Panc1 (cell line): ENCODE measurements around the gene RAI14. TPM values are rescaled to one million over a fixed set of nuclear protein-coding genes. Genes with fewer than 3 reads are reported as not detected.

Experiments used
- ATAC-seq: fragments of 200-7000 bp; cut with Tn5 transposase; 2 replicates; pipeline ENCODE4 v1.9.1; 2020; ENCODE audit warnings: mild to moderate bottlenecking, moderate library complexity
- BruUV-seq: library from RNA; stranded (reverse); fragments of 400-500 nt; replicated peaks from 2 replicates; lab custom pipeline; 2021; lab: Mats Ljungman, UMichigan
- CTCF ChIA-PET: fragments of 300-600 bp; sonication (Branson Sonifier 250); formaldehyde crosslinking; loops from one replicate; lab custom pipeline; 2022; ENCODE audit warnings: antibody characterized with exemption; lab: Charles Lee
- POLR2A ChIA-PET: fragments of 300-600 bp; sonication (Branson Sonifier 250); formaldehyde crosslinking; loops from one replicate; lab custom pipeline; 2022; ENCODE audit warnings: antibody characterized with exemption; lab: Charles Lee
- DNase-seq: peaks from one replicate; pipeline ENCODE4 v3.0.0-alpha.2; 2010; ENCODE audit warnings: low read depth, low spot score
- H3K27ac ChIP-seq: 2 replicates; pipeline ENCODE4 v1.5.1; 2011; ENCODE audit warnings: mild to moderate bottlenecking, low read length, inconsistent platforms
- H3K27me3 ChIP-seq: fragments of 200-500 bp; sonication (Bioruptor generic); 2 replicates; pipeline ENCODE4 v1.6.0; 2014; ENCODE audit warnings: low read length, inconsistent platforms; ENCODE audit not compliant: control insufficient read depth, insufficient read depth
- H3K36me3 ChIP-seq: fragments of 200-500 bp; sonication (Bioruptor generic); 2 replicates; pipeline ENCODE4 v1.5.1; 2014; ENCODE audit warnings: inconsistent platforms, mild to moderate bottlenecking, low read length, moderate library complexity; ENCODE audit not compliant: control insufficient read depth, insufficient read depth
- H3K4me1 ChIP-seq: 2 replicates; pipeline ENCODE4 v1.5.1; 2011; ENCODE audit warnings: inconsistent platforms, mild to moderate bottlenecking, low read length, moderate library complexity; ENCODE audit not compliant: control insufficient read depth, insufficient read depth
- H3K4me3 ChIP-seq, 2 experiments: 2 replicates each; pipeline ENCODE4 v1.5.1; 2011 to 2012; ENCODE audit warnings: low read depth in 2 of 2, low read length in 2 of 2, mild to moderate bottlenecking in 2 of 2, inconsistent platforms in 1 of 2, moderate library complexity in 1 of 2
- H3K9me3 ChIP-seq: fragments of 200-500 bp; sonication (Bioruptor generic); 2 replicates; pipeline ENCODE4 v1.5.1; 2014; ENCODE audit warnings: low read depth, mild to moderate bottlenecking, inconsistent platforms, low read length, moderate library complexity; ENCODE audit not compliant: control insufficient read depth, insufficient read depth
- CTCF ChIP-seq: fragments of 450-650 bp; IDR thresholded peaks from 2 replicates; pipeline ENCODE4 v1.5.1; 2017; ENCODE audit warnings: mild to moderate bottlenecking
- POLR2AphosphoS5 ChIP-seq: IDR thresholded peaks from 2 replicates; pipeline ENCODE4 v1.6.1; 2012; ENCODE audit warnings: mild to moderate bottlenecking, low read depth, low read length, moderate library complexity
- REST ChIP-seq, 2 experiments: IDR thresholded peaks; 2 replicates each; pipeline ENCODE4 v1.6.1; 2011 to 2012; ENCODE audit warnings: low read depth in 2 of 2, control low read depth in 1 of 2, low read length in 1 of 2, mild to moderate bottlenecking in 1 of 2, moderate library complexity in 1 of 2; ENCODE audit not compliant: insufficient read depth in 1 of 2
- SIN3A ChIP-seq: IDR thresholded peaks from 2 replicates; pipeline ENCODE4 v1.6.1; 2012; ENCODE audit warnings: low read depth, mild to moderate bottlenecking, low read length, moderate library complexity, borderline replicate concordance; ENCODE audit not compliant: insufficient read depth
- TCF7L2 ChIP-seq: IDR thresholded peaks from 2 replicates; pipeline ENCODE4 v1.6.1; 2011; ENCODE audit warnings: mild to moderate bottlenecking, low read depth, low read length, inconsistent platforms
- in situ Hi-C: cut with HindIII; loops from 2 replicates; pipeline ENCODE4 v1.10.0; 2016; ENCODE audit warnings: low sequenced_read_pairs, low pct_unique_long_range_greater_than_20kb
- intact Hi-C: fragments of 100-400 bp; cut with micrococcal nuclease; formaldehyde crosslinking; loops from one replicate; pipeline ENCODE4 v1.10.0; 2022; ENCODE audit not compliant: unreplicated experiment
- total RNA-seq: library from RNA; stranded (reverse); gene quantifications from one replicate; pipeline ENCODE4 v1.2.1, GENCODE V29; 2021; ENCODE audit not compliant: unreplicated experiment

RAI14 gene
- total RNA-seq, 1 experiment from 2014 or later = 18.5 TPM

- ChIA-PET POLR2A (no interaction called here), CTCF (no interaction called here)
- DNase-seq (no peak), ATAC-seq (no peak)
- BruUV-seq = no TSS peak
- no peaks in the 10 kb centered on the region for H3K36me3 ChIP-seq
- TF ChIP-seq TCF7L2 (no peak), REST (IDR thresholded peaks at IDR 0.05; ENCODE audit: insufficient read depth in 1 of 2, low read depth in 2 of 2, low read length in 1 of 2) (no peak), SIN3A (no peak), POLR2AphosphoS5 (no peak), CTCF (no peak)
- in situ Hi-C loops = no loop called here
- H3K9me3 ChIP-seq = no peaks in the 10 kb centered on the region
- peaks cover 22% of the 10 kb centered on the region for H3K27me3 ChIP-seq
- intact Hi-C loops = no loop called here
- H3K27ac ChIP-seq = no peak overlapping the region
- H3K4me1 ChIP-seq = no peaks in the 10 kb centered on the region
- H3K4me3 ChIP-seq = no peak overlapping the region
Observed at GRCh38 chr5:34648039-34648839, 7.9 kb upstream of the RAI14 start.

- ChIA-PET CTCF (no interaction called here), POLR2A (no interaction called here)
- TF ChIP-seq POLR2AphosphoS5 = no peak
- TF ChIP-seq CTCF = no peak
- Histone ChIP-seq H3K9me3 (no peaks in the 10 kb centered on the region), H3K27me3 (peaks cover 22% of the 10 kb centered on the region), H3K4me1 (no peaks in the 10 kb centered on the region), H3K4me3 (no peak overlapping the region), H3K36me3 (no peaks in the 10 kb centered on the region), H3K27ac (no peak overlapping the region)
- ATAC-seq = no peak
- no TSS peak for BruUV-seq
- no peak for DNase-seq
- intact Hi-C loops (no loop called here), in situ Hi-C loops (no loop called here)
Observed at GRCh38 chr5:34648840-34649158, 7.3 kb upstream of the RAI14 start.
